LNCAP (cell line): Measurements from ENCODE around the gene METAP1.

Experiments used
- TF ChIP-seq, protein P1 (sequence below): fragments of 450-650 bp; IDR thresholded peaks from 2 replicates; pipeline ENCODE4 v1.5.1; 2017; ENCODE audit warnings: mild to moderate bottlenecking

METAP1 gene

DNA sequence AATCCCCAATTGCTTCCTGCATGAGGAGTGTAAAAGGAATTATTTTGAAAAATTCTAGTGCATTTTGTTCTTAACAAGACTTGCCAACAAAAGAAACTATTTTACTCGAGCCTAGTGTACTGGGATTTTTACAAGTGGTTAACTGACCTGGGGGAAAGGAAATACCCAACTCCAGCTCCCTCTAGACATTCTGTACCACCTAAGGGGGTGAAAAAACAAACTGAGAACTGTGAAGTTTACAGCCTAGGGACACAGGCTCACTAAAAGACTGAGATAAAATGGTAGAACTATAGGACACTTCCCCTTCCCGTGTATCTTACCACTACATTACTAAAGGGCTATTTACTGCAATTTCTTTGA lies 95.7 kb downstream of the METAP1 start:
- TF ChIP-seq, protein P1, sequence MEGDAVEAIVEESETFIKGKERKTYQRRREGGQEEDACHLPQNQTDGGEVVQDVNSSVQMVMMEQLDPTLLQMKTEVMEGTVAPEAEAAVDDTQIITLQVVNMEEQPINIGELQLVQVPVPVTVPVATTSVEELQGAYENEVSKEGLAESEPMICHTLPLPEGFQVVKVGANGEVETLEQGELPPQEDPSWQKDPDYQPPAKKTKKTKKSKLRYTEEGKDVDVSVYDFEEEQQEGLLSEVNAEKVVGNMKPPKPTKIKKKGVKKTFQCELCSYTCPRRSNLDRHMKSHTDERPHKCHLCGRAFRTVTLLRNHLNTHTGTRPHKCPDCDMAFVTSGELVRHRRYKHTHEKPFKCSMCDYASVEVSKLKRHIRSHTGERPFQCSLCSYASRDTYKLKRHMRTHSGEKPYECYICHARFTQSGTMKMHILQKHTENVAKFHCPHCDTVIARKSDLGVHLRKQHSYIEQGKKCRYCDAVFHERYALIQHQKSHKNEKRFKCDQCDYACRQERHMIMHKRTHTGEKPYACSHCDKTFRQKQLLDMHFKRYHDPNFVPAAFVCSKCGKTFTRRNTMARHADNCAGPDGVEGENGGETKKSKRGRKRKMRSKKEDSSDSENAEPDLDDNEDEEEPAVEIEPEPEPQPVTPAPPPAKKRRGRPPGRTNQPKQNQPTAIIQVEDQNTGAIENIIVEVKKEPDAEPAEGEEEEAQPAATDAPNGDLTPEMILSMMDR, result no peak

DNA sequence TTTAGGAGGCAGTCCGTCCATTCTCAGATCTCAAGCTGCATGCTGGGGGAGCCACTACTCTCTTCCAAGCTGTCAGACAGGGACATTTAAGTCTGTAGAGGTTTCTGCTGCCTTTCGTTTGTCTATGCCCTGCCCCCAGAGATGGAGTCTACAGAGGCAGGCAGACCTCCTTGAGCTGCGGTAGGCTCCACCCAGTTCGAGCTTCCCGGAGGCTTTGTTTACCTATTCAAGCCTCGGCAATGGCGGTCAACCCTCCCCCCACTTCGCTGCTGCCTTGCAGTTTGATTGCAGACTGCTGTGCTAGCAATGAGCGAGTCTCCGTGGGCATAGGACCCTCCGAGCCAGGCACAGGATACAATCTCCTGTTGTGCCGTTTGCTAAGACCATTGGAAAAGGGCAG lies 103.8 kb downstream of the METAP1 start:
- TF ChIP-seq, protein P1, result no peak

DNA sequence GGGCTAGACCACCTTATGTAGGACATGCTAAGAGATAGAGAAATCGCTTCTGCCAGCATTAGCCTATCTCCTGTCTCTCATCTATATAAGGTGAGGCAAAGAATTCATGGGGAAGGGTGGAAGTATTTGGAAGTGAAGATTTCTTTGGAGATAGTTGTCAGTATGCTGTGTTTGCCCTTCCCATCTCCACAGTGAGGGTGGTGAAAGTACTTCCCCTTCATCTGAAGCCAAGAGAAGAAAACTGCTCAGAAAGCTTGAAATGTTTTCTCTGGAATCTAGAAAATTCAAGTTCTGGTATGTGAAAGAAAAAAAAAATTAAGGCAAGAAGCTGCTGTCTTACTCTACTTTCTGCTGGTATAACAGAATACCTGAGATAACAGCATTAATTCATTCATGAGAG lies 105.4 kb downstream of the METAP1 start:
- TF ChIP-seq, protein P1, result no peak

DNA sequence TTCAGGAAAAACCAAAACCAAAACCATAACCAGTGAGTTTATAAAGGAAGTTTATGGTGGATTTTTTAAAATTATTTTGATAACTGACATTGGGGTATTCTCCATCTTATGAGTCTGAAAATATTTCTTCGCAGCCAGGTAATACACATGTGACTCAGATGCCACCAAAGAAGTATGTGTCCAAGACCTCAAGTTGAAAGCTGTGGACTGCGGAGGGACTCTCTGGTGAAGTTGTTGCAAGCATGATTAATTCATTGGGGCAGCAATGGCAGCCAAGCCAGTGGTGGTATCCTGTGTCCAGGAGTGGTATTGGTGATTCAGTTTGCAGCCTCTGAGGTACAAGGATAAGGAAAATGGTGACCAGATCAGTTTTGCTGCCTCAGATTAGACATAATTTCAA lies 107.1 kb downstream of the METAP1 start:
- TF ChIP-seq, protein P1, result no peak

DNA sequence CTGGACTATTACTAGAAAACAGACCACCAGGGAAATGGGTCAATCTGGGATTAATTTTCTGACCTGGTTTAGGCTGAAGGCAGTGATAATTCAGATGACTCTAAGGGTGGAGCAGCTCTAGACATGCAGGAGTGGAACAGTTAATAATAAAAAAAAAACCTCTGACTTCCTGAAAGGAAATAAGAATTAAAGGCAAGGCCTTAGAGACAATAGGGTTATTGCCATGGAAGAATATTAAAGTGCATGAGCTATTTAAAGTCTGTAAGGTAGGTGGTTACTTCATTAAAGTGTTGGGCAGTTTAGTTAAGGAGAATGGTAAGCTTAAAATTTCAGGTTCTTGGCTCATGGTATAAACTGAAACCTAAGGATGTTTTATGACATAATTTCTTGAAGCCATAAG lies 107.6 kb downstream of the METAP1 start:
- TF ChIP-seq, protein P1, result no peak

DNA sequence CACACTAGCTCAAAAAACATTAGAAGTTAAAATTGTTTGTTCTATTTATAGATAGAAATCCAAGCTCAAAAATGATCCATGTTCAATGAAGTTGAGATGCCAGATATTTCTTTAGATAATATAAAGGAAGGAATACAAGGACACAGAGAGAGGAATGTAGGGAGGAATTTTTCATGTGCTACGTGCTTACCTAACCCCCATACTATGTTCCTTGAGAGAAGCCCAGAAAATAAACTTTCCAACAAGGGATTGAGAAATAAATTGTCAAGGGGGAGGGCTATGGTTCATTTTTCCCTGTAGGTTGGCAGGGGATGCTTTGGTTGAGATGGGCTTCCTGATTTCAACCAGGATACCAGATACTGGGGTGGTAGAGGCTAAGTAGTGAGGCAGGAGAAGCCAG lies 108.6 kb downstream of the METAP1 start:
- TF ChIP-seq, protein P1, result no peak
